Tibial nerve (tissue), 4 donors: Measurements from ENCODE around the gene SSX2B.
"Not testable (repeated sequence)": the region's sequence is repeated elsewhere in the genome, so short reads cannot be mapped to it uniquely, and the experiment has no call there.

Experiments used
- EP300 ChIP-seq, 2 donors: sonication (generic); formaldehyde crosslinking; IDR thresholded peaks; one replicate each; pipeline ENCODE4 v1.6.1; 2017; ENCODE audit warnings: antibody characterized with exemption in 2 of 2, mild to moderate bottlenecking in 1 of 2
- POLR2A ChIP-seq, 2 donors: fragments of 450-650 bp; IDR thresholded peaks; one replicate each; pipeline ENCODE4 v1.6.1; 2017; ENCODE audit warnings: antibody characterized with exemption in 2 of 2, mild to moderate bottlenecking in 2 of 2, moderate library complexity in 2 of 2
- TF ChIP-seq, protein P1 (sequence below), 5 experiments: fragments of 200-600 bp in 3 of 5; fragments of 450-650 bp in 2 of 5; sonication (generic) in 3 of 5; IDR thresholded peaks; one replicate each; pipeline ENCODE4 v1.5.1; 2016 to 2019; ENCODE audit warnings: antibody characterized with exemption in 5 of 5, mild to moderate bottlenecking in 3 of 5, moderate library complexity in 2 of 5

DNA sequence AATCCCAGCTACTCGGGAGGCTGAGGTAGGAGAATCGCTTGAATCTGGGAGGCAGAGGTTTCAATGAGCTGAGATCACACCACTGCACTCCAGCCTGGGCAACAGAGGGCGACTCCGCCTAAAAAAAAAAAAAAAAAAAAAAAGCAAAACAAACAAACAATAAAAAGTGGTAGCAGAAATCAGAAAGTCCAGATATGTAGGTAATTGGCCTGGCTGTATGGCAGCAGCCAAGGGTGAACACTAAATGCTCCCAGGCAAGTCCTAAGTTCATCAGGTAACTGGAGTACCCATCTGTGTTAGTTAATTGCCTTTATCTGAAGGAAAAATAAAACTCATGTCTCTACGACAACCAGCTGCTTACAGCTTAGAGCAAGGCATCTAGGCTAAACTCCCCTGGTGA lies 14.9 kb downstream of the SSX2B start:
- TF ChIP-seq POLR2A, EP300 (IDR thresholded peaks at IDR 0.05): not testable (repeated sequence)
- TF ChIP-seq, protein P1, sequence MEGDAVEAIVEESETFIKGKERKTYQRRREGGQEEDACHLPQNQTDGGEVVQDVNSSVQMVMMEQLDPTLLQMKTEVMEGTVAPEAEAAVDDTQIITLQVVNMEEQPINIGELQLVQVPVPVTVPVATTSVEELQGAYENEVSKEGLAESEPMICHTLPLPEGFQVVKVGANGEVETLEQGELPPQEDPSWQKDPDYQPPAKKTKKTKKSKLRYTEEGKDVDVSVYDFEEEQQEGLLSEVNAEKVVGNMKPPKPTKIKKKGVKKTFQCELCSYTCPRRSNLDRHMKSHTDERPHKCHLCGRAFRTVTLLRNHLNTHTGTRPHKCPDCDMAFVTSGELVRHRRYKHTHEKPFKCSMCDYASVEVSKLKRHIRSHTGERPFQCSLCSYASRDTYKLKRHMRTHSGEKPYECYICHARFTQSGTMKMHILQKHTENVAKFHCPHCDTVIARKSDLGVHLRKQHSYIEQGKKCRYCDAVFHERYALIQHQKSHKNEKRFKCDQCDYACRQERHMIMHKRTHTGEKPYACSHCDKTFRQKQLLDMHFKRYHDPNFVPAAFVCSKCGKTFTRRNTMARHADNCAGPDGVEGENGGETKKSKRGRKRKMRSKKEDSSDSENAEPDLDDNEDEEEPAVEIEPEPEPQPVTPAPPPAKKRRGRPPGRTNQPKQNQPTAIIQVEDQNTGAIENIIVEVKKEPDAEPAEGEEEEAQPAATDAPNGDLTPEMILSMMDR (IDR thresholded peaks at IDR 0.05): not testable (repeated sequence)
